Superior temporal gyrus (tissue), 1 donor: ENCODE results near the gene INPP5A.
"Not testable (repeated sequence)": the region's sequence is repeated elsewhere in the genome, so short reads cannot be mapped to it uniquely, and the experiment has no call there.

ENCODE experiments used
- DNase-seq: peaks from one replicate; pipeline ENCODE4 v3.0.0-alpha.2; 2016; ENCODE audit errors: extremely low spot score

INPP5A gene

DNA sequence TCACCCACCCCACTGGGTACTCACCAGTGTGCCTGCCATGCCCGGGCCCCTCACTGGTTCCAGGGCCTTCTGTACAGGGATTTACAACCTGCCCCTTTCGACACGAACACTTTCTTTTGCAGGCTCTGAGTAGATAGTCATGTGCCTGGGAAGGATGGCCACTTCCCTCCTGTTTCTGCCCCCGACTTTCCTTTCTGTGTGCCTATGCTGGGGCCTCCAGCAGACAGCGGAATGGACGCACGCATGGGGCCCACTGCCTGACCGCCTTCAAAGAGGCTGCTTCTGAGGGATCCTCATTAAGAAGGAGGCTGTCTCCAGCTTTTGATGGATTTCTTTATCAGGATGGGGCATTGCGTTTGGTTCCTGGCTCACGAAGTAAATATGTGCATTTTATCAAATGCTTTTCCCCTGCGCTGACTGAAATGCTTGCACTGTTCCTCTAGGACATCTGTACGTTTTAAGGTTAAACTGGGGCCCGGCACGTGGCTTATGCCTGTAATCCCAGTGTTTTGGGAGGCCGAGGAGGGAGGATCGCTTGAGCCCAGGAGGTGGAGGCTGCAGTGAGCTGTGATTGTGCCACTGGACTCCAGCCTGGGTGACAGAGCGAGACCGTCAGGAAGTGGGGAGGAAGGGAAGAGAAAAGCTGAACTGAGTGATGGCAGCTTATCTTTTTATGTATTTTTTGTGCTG, 277.7 kb downstream of the INPP5A start:
- no peak for DNase-seq

DNA sequence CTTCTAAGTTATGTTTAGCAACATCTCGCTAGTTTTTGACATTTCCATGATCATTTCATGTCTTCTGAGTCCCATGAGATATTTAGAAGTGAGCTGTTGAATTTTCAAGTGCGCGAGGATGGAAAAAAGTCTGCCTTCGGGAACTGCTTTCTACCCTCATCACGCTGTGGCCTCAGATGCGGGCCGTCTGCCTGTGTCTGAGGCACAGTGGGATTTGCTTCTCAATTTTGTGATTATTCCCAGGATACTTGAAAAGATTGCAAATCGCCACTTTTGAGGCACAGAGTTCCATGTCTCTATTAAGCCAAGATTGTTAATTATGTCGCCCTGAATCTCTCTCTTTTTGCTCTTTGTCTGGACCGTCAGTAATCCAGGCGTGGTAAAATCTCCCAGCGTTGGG, 279.1 kb downstream of the INPP5A start:
- no peak for DNase-seq

- DNase-seq, result no peak
These were observed 280.2 kb downstream of the INPP5A start for GRCh38 chr10:132817701-132818211.

- DNase-seq, result no peak
These were observed 282.5 kb downstream of the INPP5A start for GRCh38 chr10:132820056-132820455.

DNA sequence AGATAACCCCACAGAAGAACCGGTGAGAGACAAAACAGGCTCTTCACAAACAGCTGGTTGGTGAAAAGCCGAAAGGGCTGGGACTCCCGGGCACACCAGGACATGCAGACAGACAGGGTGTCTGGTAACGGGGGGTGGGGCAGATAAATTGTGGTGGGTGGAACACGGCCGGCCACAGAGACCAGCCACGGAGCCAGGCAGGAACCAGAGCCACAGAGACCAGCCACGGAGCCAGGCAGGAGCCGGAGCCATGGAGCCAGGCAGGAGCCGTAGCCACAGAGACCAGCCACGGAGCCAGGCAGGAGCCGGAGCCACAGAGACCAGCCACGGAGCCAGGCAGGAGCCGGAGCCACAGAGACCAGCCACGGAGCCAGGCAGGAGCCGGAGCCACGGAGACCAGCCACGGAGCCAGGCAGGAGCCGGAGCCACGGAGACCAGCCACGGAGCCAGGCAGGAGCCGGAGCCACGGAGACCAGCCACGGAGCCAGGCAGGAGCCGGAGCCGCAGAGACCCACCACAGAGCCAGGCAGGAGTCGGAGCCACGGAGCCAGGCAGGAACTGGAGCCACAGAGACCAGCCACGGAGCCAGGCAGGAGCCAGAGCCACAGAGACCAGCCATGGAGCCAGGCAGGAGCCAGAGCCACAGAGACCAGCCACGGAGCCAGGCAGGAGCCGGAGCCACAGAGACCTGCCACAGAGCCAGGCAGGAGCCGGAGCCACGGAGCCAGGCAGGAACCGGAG, 288.4 kb downstream of the INPP5A start:
- DNase-seq, result not testable (repeated sequence)

DNA sequence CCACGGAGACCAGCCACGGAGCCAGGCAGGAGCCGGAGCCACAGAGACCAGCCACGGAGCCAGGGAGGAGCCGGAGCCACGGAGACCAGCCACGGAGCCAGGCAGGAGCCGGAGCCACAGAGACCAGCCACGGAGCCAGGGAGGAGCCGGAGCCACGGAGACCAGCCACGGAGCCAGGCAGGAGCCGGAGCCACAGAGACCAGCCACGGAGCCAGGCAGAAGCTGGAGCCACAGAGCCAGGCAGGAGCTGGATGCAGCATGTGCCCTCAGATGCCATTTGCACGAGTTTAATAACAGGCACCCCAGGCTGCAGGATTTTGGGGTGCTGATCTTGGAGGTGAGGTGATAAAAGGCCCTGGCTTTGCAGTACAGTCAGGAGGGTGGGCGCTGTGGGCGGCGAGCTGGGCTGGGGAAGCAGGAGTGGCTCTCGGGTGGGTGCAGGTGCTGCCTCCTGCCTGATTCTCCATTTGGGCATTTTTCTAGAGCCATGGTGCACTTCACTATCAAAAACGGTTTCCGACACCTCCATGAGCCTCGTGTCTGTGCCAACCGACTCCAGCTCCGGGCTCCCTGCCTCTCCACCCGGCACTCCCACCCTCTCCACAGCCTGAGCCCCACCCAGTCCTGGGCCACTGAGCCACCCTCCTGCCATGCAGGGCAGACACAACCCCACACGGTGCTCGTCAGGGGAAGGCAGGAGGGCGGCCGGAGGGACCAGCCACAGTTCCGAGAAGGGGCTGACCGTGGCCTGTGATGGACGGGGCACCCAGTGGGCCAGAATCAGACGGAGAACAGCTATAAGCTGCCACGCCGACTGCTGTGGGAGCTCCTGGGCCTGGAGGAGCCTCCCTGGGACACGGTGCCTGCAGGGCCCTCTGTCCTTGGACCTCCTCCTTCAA, 289.2 kb downstream of the INPP5A start:
- no peak for DNase-seq

GRCh38 chr10:132827423-132827789, 289.8 kb downstream of the INPP5A start:
- DNase-seq, result no peak

- no peak for DNase-seq
These were observed 290.4 kb downstream of the INPP5A start for GRCh38 chr10:132827861-132828539.

- DNase-seq, result no peak
These were observed 291.1 kb downstream of the INPP5A start for GRCh38 chr10:132828681-132829080.

DNA sequence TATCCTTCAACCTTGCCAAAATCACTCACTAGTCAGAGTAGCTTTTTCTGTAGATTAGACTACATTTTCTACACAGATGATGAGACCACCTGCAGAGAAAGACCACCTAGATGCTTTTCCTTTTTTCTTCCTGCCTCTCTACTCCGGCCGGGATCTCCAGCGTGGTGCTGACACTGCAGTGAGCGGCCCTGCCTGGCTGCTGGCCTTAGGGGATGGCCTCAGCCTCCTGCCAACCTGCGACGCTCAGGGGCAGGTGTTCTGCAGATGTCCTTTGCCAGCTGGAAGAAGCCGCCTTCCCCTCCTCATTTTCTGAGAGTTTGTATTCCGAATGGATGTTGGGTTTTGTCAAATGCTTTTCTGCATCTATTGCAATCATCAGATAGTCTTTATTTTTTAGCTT, 291.8 kb downstream of the INPP5A start:
- DNase-seq, result no peak

- DNase-seq, result no peak
These were observed 294.8 kb downstream of the INPP5A start for GRCh38 chr10:132832186-132832969.
